HCT116 (cell line): Measurements from ENCODE around the gene SMIM44. TPM values are rescaled to one million over a fixed set of nuclear protein-coding genes. Genes with fewer than 3 reads are reported as not detected.
A peak's percentile ranks its signal among the peaks of the same experiment; 100 is the strongest.

ENCODE experiments used
- ATAC-seq: fragments of 200-7000 bp; cut with Tn5 transposase; 2 replicates; pipeline ENCODE4 v1.9.1; 2020; ENCODE audit warnings: mild to moderate bottlenecking, moderate library complexity
- BruUV-seq: library from RNA; stranded (reverse); fragments of 400-500 nt; replicated peaks from 2 replicates; lab custom pipeline; 2021; lab: Mats Ljungman, UMichigan
- CTCF ChIA-PET: fragments of 300-600 bp; sonication (Branson Sonifier 250); formaldehyde crosslinking; loops from one replicate; lab custom pipeline; 2021; ENCODE audit warnings: antibody characterized with exemption; lab: Charles Lee
- POLR2A ChIA-PET: fragments of 300-600, 350-600 bp; sonication (Branson Sonifier 250); formaldehyde crosslinking; loops from one replicate; lab custom pipeline; 2021; ENCODE audit warnings: antibody characterized with exemption; lab: Charles Lee
- RAD21 ChIA-PET, 2 experiments: fragments of 300-600 bp; sonication (Branson Sonifier 250); formaldehyde crosslinking; loops; one replicate each; lab custom pipeline; 2023; ENCODE audit warnings: low total read pairs in 2 of 2; ENCODE audit not compliant: uncharacterized antibody in 2 of 2, unreplicated experiment in 2 of 2, low non-redundant PET in 1 of 2; lab: Charles Lee
- DNase-seq: peaks from one replicate; pipeline ENCODE4 v3.0.0-alpha.2; 2010; ENCODE audit warnings: low read depth, low spot score
- H2AFZ ChIP-seq: fragments of 200-600 bp; shearing (Covaris generic), sonication (generic); 2 replicates; pipeline ENCODE4 v1.6.1; 2017; ENCODE audit warnings: low read depth, mixed run types, mixed read lengths, antibody characterized with exemption, low read length; ENCODE audit not compliant: poor library complexity, severe bottlenecking
- H3K27ac ChIP-seq: 2 replicates; pipeline ENCODE4 v1.5.1; 2012; ENCODE audit warnings: low read depth, low read length
- H3K27me3 ChIP-seq: fragments of 200-600 bp; sonication (generic); 2 replicates; pipeline ENCODE4 v1.6.1; 2016; ENCODE audit warnings: mixed run types, low read length, mixed read lengths; ENCODE audit not compliant: insufficient read depth
- H3K36me3 ChIP-seq, 2 experiments: fragments of 200-500 bp in 1 of 2; fragments of 200-600 bp in 1 of 2; sonication (Bioruptor generic) in 1 of 2; sonication (generic) in 1 of 2; 2 replicates each; pipeline versions ENCODE4 v1.5.1 to v1.6.1; 2014 to 2016; ENCODE audit warnings: low read length in 2 of 2, inconsistent platforms in 1 of 2, mixed read lengths in 1 of 2, mixed run types in 1 of 2; ENCODE audit not compliant: insufficient read depth in 2 of 2, control insufficient read depth in 1 of 2
- H3K4me1 ChIP-seq, 2 experiments: fragments of 200-600 bp in 1 of 2; sonication (generic) in 1 of 2; 2 replicates each; pipeline versions ENCODE4 v1.5.1 to v1.6.1; 2012 to 2017; ENCODE audit warnings: low read length in 2 of 2, inconsistent platforms in 1 of 2, mild to moderate bottlenecking in 1 of 2, mixed read lengths in 1 of 2, mixed run types in 1 of 2, moderate library complexity in 1 of 2; ENCODE audit not compliant: insufficient read depth in 2 of 2, control insufficient read depth in 1 of 2
- H3K4me2 ChIP-seq: fragments of 200-600 bp; sonication (generic); 2 replicates; pipeline ENCODE4 v1.6.1; 2017; ENCODE audit warnings: mixed run types, low read length, mixed read lengths
- H3K4me3 ChIP-seq, 2 experiments: fragments of 200-600 bp in 1 of 2; sonication (generic) in 1 of 2; replicated peaks in 1 of 2; 2 replicates each; pipeline ENCODE4 v1.5.1; 2011 to 2016; ENCODE audit warnings: low read length in 2 of 2, control low read depth in 1 of 2, low read depth in 1 of 2, mild to moderate bottlenecking in 1 of 2, mixed read lengths in 1 of 2, mixed run types in 1 of 2
- H3K79me2 ChIP-seq: fragments of 200-600 bp; sonication (generic); 2 replicates; pipeline ENCODE4 v1.6.1; 2017; ENCODE audit warnings: mild to moderate bottlenecking, mixed run types, low read length, moderate library complexity, mixed read lengths; ENCODE audit not compliant: insufficient read depth
- H3K9ac ChIP-seq: fragments of 200-600 bp; sonication (generic); 2 replicates; pipeline ENCODE4 v1.6.1; 2016; ENCODE audit warnings: low read length, mixed read lengths
- H3K9me2 ChIP-seq: fragments of 200-600 bp; sonication (generic), shearing (Covaris generic); 2 replicates; pipeline ENCODE4 v1.6.1; 2017; ENCODE audit warnings: mixed run types, mild to moderate bottlenecking, moderate library complexity; ENCODE audit not compliant: insufficient read depth
- H3K9me3 ChIP-seq, 2 experiments: fragments of 200-500 bp in 1 of 2; fragments of 200-600 bp in 1 of 2; sonication (Bioruptor generic) in 1 of 2; sonication (generic) in 1 of 2; 2 replicates each; pipeline ENCODE4 v1.6.1; 2014 to 2017; ENCODE audit warnings: low read length in 2 of 2, mixed read lengths in 2 of 2, inconsistent platforms in 1 of 2, low read depth in 1 of 2, mild to moderate bottlenecking in 1 of 2, mixed run types in 1 of 2, moderate library complexity in 1 of 2; ENCODE audit not compliant: control insufficient read depth in 1 of 2, insufficient read depth in 1 of 2
- H4K20me1 ChIP-seq: fragments of 200-600 bp; sonication (generic), shearing (Covaris generic); 2 replicates; pipeline ENCODE4 v1.6.1; 2017; ENCODE audit warnings: mixed run types, mild to moderate bottlenecking, moderate library complexity; ENCODE audit not compliant: insufficient read depth
- ATF3 ChIP-seq: IDR thresholded peaks from 2 replicates; pipeline ENCODE4 v1.6.1; 2012
- CBX3 ChIP-seq: IDR thresholded peaks from 2 replicates; pipeline ENCODE4 v1.6.1; 2012; ENCODE audit warnings: low read depth
- CEBPB ChIP-seq: IDR thresholded peaks from 2 replicates; pipeline ENCODE4 v1.6.1; 2012; ENCODE audit warnings: low read depth
- CTCF ChIP-seq, 3 experiments: fragments of 200-600 bp in 1 of 3; sonication (generic) in 1 of 3; IDR thresholded peaks in 2 of 3; conservative IDR thresholded peaks in 1 of 3; 2 replicates each; pipeline ENCODE4 v1.5.1; 2012 to 2017; ENCODE audit warnings: low read depth in 2 of 3, low read length in 2 of 3, antibody characterized with exemption in 1 of 3, borderline replicate concordance in 1 of 3, control low read depth in 1 of 3, mild to moderate bottlenecking in 1 of 3, mixed read lengths in 1 of 3, mixed run types in 1 of 3, moderate library complexity in 1 of 3; ENCODE audit not compliant: insufficient read depth in 1 of 3
- EZH2 ChIP-seq: fragments of 200-600 bp; sonication (generic); IDR thresholded peaks from 2 replicates; pipeline ENCODE4 v1.6.1; 2017; ENCODE audit warnings: antibody characterized with exemption, mixed run types
- EZH2phosphoT487 ChIP-seq: fragments of 200-600 bp; IDR thresholded peaks from 2 replicates; pipeline ENCODE4 v1.6.1; 2018; ENCODE audit warnings: antibody characterized with exemption, borderline replicate concordance
- JUND ChIP-seq: IDR thresholded peaks from 2 replicates; pipeline ENCODE4 v1.6.1; 2012
- MAX ChIP-seq: IDR thresholded peaks from 2 replicates; pipeline ENCODE4 v1.6.1; 2012
- POLR2A ChIP-seq: IDR thresholded peaks from 2 replicates; pipeline ENCODE4 v1.7.0; 2011; ENCODE audit warnings: borderline replicate concordance; ENCODE audit not compliant: insufficient read depth, insufficient read length; ENCODE audit errors: extremely low read depth
- POLR2AphosphoS5 ChIP-seq: IDR thresholded peaks from 2 replicates; pipeline ENCODE4 v1.6.1; 2011; ENCODE audit warnings: mild to moderate bottlenecking, low read depth, low read length, moderate library complexity
- RAD21 ChIP-seq: IDR thresholded peaks from 2 replicates; pipeline ENCODE4 v1.6.1; 2012; ENCODE audit warnings: low read depth, mild to moderate bottlenecking
- REST ChIP-seq: IDR thresholded peaks from 2 replicates; pipeline ENCODE4 v1.6.1; 2012; ENCODE audit warnings: low read depth
- SIN3A ChIP-seq: IDR thresholded peaks from 2 replicates; pipeline ENCODE4 v1.6.1; 2012; ENCODE audit warnings: low read depth
- SP1 ChIP-seq: IDR thresholded peaks from 2 replicates; pipeline ENCODE4 v1.6.1; 2012; ENCODE audit warnings: low read depth
- SRF ChIP-seq: IDR thresholded peaks from 2 replicates; pipeline ENCODE4 v1.6.1; 2012; ENCODE audit warnings: low read depth
- YY1 ChIP-seq: IDR thresholded peaks from 2 replicates; pipeline ENCODE4 v1.6.1; 2011; ENCODE audit warnings: low read length, low read depth, moderate library complexity, mild to moderate bottlenecking; ENCODE audit not compliant: insufficient replicate concordance; ENCODE audit errors: extremely low read depth
- ZBTB33 ChIP-seq: IDR thresholded peaks from 2 replicates; pipeline ENCODE4 v1.6.1; 2011; ENCODE audit warnings: mild to moderate bottlenecking, low read length, moderate library complexity; ENCODE audit not compliant: insufficient replicate concordance; ENCODE audit errors: extremely low read depth
- ZFX ChIP-seq: fragments of 450-650 bp; IDR thresholded peaks from 2 replicates; pipeline ENCODE4 v1.6.1; 2017
- ZNF274 ChIP-seq: fragments of 200-500 bp; sonication (Bioruptor generic); IDR thresholded peaks from 2 replicates; pipeline ENCODE4 v1.6.1; 2014; ENCODE audit warnings: mild to moderate bottlenecking, low read depth, low read length, inconsistent platforms
- intact Hi-C: fragments of 100-400 bp; cut with micrococcal nuclease; formaldehyde crosslinking; loops from 2 replicates; pipeline ENCODE4 v1.10.0; 2022
- total RNA-seq: library from RNA; stranded (reverse); gene quantifications from one replicate; pipeline ENCODE4 v1.2.1, GENCODE V29; 2021; ENCODE audit not compliant: unreplicated experiment

Gene SMIM44
- total RNA-seq, 1 experiment from 2014 or later = not detected

- POLR2A ChIA-PET = no interaction called here
- no peaks in the 10 kb centered on the region for H3K9me2 ChIP-seq
- TF ChIP-seq REST (no peak), EZH2phosphoT487 (no peak), JUND (no peak), POLR2A (no peak), ATF3 (no peak), SIN3A (no peak), CEBPB (no peak), SP1 (no peak), CTCF (IDR thresholded peaks at IDR 0.05 in 2 of 3, conservative IDR thresholded peaks at IDR 0.05 in 1 of 3; ENCODE audit: borderline replicate concordance in 1 of 3, insufficient read depth in 1 of 3, low read depth in 2 of 3, low read length in 2 of 3) (no peak), ZNF274 (no peak), YY1 (no peak), ZFX (no peak), RAD21 (no peak), ZBTB33 (no peak), POLR2AphosphoS5 (no peak), CBX3 (no peak), EZH2 (no peak), MAX (no peak), SRF (no peak)
- TF ChIP-seq, all 23 proteins: peak for 0
- DNase-seq (no peak), ATAC-seq (no peak)
- peaks cover 83% of the 10 kb centered on the region for H3K79me2 ChIP-seq
- H3K27me3 ChIP-seq = no peaks in the 10 kb centered on the region
- ChIA-PET RAD21 (no interaction called here), CTCF (no interaction called here)
- H3K9me3 ChIP-seq = no peaks in the 10 kb centered on the region
- intact Hi-C loops = no loop called here
- no peak overlapping the region for H2AFZ ChIP-seq
- H3K4me1 ChIP-seq = peaks cover 21 to 40% of the 10 kb centered on the region in 2 experiments
- peak overlapping the region; percentile 25; the same call in 1 of the 2 replicates for H3K4me2 ChIP-seq
- H3K4me3 ChIP-seq = no peak overlapping the region
- H3K27ac ChIP-seq = no peak overlapping the region
- H4K20me1 ChIP-seq = no peaks in the 10 kb centered on the region
- H3K9ac ChIP-seq = no peak overlapping the region
- H3K36me3 ChIP-seq = peaks cover 2 to 12% of the 10 kb centered on the region in 2 experiments; a peak in 2 of 4 replicates
- no TSS peak for BruUV-seq
Measured at GRCh38 chr19:3509566-3509989, 26.3 kb upstream of the SMIM44 start.
